ENCODE data around the gene XPO1.

Gene XPO1

GRCh38 chr2:61499060-61499459 is 39.1 kb downstream of the XPO1 start:
- Histone ChIP-seq H3K27ac (ENCODE audit: low read length) (no peak overlapping the region), H3K4me3 (ENCODE audit: low read depth in 1 of 2, low read length in 2 of 2) (no peak overlapping the region), H3K27me3 (ENCODE audit: insufficient read depth, low read length, poor library complexity) (no peaks in the 10 kb centered on the region), H2AFZ (ENCODE audit: low read depth, low read length) (no peak overlapping the region), H4K20me1 (ENCODE audit: insufficient read depth, low read length) (peaks cover 35% of the 10 kb centered on the region), H3K4me1 (ENCODE audit: insufficient read depth, low read length) (no peaks in the 10 kb centered on the region), H3K9ac (ENCODE audit: low read depth, low read length) (no peak overlapping the region), H3K36me3 (ENCODE audit: insufficient read depth, low read length) (peaks cover 97% of the 10 kb centered on the region), H3K79me2 (ENCODE audit: insufficient read depth, low read length) (peaks cover 90% of the 10 kb centered on the region), H3K9me3 (ENCODE audit: insufficient read depth, low read length, severe bottlenecking) (no peaks in the 10 kb centered on the region), H3K4me2 (ENCODE audit: insufficient read depth, low read length) (no peak overlapping the region)
- ATAC-seq (ENCODE audit: insufficient read depth, low read depth) (no peak), DNase-seq (no peak)
- TF ChIP-seq CTCF (IDR thresholded peaks at IDR 0.05; ENCODE audit: borderline replicate concordance, extremely low read depth, low read length, poor library complexity, severe bottlenecking): no peak
- TF ChIP-seq EZH2 (IDR thresholded peaks at IDR 0.05; ENCODE audit: borderline replicate concordance, low read depth, low read length, severe bottlenecking): no peak

GRCh38 chr2:61493523-61493942 is 44.6 kb downstream of the XPO1 start:
- H3K4me1 ChIP-seq (ENCODE audit: insufficient read depth, low read length): no peaks in the 10 kb centered on the region
- peaks cover 21% of the 10 kb centered on the region for H4K20me1 ChIP-seq (ENCODE audit: insufficient read depth, low read length)
- H3K27ac ChIP-seq (ENCODE audit: low read length): no peak overlapping the region
- DNase-seq (no peak), ATAC-seq (ENCODE audit: insufficient read depth, low read depth) (peak; percentile 44; the same call in 1 of the 3 replicates)
- H3K4me2 ChIP-seq (ENCODE audit: insufficient read depth, low read length): no peak overlapping the region
- TF ChIP-seq CTCF (IDR thresholded peaks at IDR 0.05; ENCODE audit: borderline replicate concordance, extremely low read depth, low read length, poor library complexity, severe bottlenecking) (no peak), EZH2 (IDR thresholded peaks at IDR 0.05; ENCODE audit: borderline replicate concordance, low read depth, low read length, severe bottlenecking) (no peak)
- peaks cover 80% of the 10 kb centered on the region for H3K79me2 ChIP-seq (ENCODE audit: insufficient read depth, low read length)
- no peaks in the 10 kb centered on the region for H3K27me3 ChIP-seq (ENCODE audit: insufficient read depth, low read length, poor library complexity)
- H3K4me3 ChIP-seq (ENCODE audit: low read depth in 1 of 2, low read length in 2 of 2): no peak overlapping the region
- peaks cover 97% of the 10 kb centered on the region for H3K36me3 ChIP-seq (ENCODE audit: insufficient read depth, low read length)
- no peak overlapping the region for H2AFZ ChIP-seq (ENCODE audit: low read depth, low read length)
- H3K9me3 ChIP-seq (ENCODE audit: insufficient read depth, low read length, severe bottlenecking): no peaks in the 10 kb centered on the region
- no peak overlapping the region for H3K9ac ChIP-seq (ENCODE audit: low read depth, low read length)

GRCh38 chr2:61492476-61492875 is 45.7 kb downstream of the XPO1 start:
- H3K27me3 ChIP-seq (ENCODE audit: insufficient read depth, low read length, poor library complexity): no peaks in the 10 kb centered on the region
- DNase-seq (no peak), ATAC-seq (ENCODE audit: insufficient read depth, low read depth) (no peak)
- H3K9me3 ChIP-seq (ENCODE audit: insufficient read depth, low read length, severe bottlenecking): no peaks in the 10 kb centered on the region
- H4K20me1 ChIP-seq (ENCODE audit: insufficient read depth, low read length): peaks cover 27% of the 10 kb centered on the region
- H3K9ac ChIP-seq (ENCODE audit: low read depth, low read length): no peak overlapping the region
- TF ChIP-seq CTCF (IDR thresholded peaks at IDR 0.05; ENCODE audit: borderline replicate concordance, extremely low read depth, low read length, poor library complexity, severe bottlenecking) (no peak), EZH2 (IDR thresholded peaks at IDR 0.05; ENCODE audit: borderline replicate concordance, low read depth, low read length, severe bottlenecking) (no peak)
- no peak overlapping the region for H2AFZ ChIP-seq (ENCODE audit: low read depth, low read length)
- no peak overlapping the region for H3K27ac ChIP-seq (ENCODE audit: low read length)
- H3K4me2 ChIP-seq (ENCODE audit: insufficient read depth, low read length): no peak overlapping the region
- H3K36me3 ChIP-seq (ENCODE audit: insufficient read depth, low read length): peaks cover 97% of the 10 kb centered on the region
- no peak overlapping the region for H3K4me3 ChIP-seq (ENCODE audit: low read depth in 1 of 2, low read length in 2 of 2)
- H3K79me2 ChIP-seq (ENCODE audit: insufficient read depth, low read length): peaks cover 81% of the 10 kb centered on the region
- no peaks in the 10 kb centered on the region for H3K4me1 ChIP-seq (ENCODE audit: insufficient read depth, low read length)

- no peak overlapping the region for H2AFZ ChIP-seq (ENCODE audit: low read depth, low read length)
- ATAC-seq (ENCODE audit: insufficient read depth, low read depth) (no peak), DNase-seq (no peak)
- peaks cover 37% of the 10 kb centered on the region; the same call in 1 of the 2 replicates for H4K20me1 ChIP-seq (ENCODE audit: insufficient read depth, low read length)
- no peak overlapping the region for H3K4me3 ChIP-seq (ENCODE audit: low read depth in 1 of 2, low read length in 2 of 2)
- H3K9ac ChIP-seq (ENCODE audit: low read depth, low read length): no peak overlapping the region
- H3K4me2 ChIP-seq (ENCODE audit: insufficient read depth, low read length): no peak overlapping the region
- H3K9me3 ChIP-seq (ENCODE audit: insufficient read depth, low read length, severe bottlenecking): no peaks in the 10 kb centered on the region
- TF ChIP-seq CTCF (IDR thresholded peaks at IDR 0.05; ENCODE audit: borderline replicate concordance, extremely low read depth, low read length, poor library complexity, severe bottlenecking) (no peak), EZH2 (IDR thresholded peaks at IDR 0.05; ENCODE audit: borderline replicate concordance, low read depth, low read length, severe bottlenecking) (no peak)
- H3K27ac ChIP-seq (ENCODE audit: low read length): no peak overlapping the region
- no peaks in the 10 kb centered on the region for H3K4me1 ChIP-seq (ENCODE audit: insufficient read depth, low read length)
- no peaks in the 10 kb centered on the region for H3K27me3 ChIP-seq (ENCODE audit: insufficient read depth, low read length, poor library complexity)
- H3K79me2 ChIP-seq (ENCODE audit: insufficient read depth, low read length): peaks cover 51% of the 10 kb centered on the region
- H3K36me3 ChIP-seq (ENCODE audit: insufficient read depth, low read length): peaks cover 94% of the 10 kb centered on the region
These were observed 52.9 kb downstream of the XPO1 start for GRCh38 chr2:61485281-61485680.

Data from DND-41 (cell line).